Measurements from ENCODE around the gene PPIL6.
"Not testable (repeated sequence)": the region's sequence is repeated elsewhere in the genome, so short reads cannot be mapped to it uniquely, and the experiment has no call there.

The PPIL6 gene

GRCh38 chr6:109393886-109394281 is 46.5 kb downstream of the PPIL6 start:
- no peak for DNase-seq

- DNase-seq: no peak
These were observed 47.1 kb downstream of the PPIL6 start for GRCh38 chr6:109393157-109393885.

- no peak for DNase-seq
These were observed 50.7 kb downstream of the PPIL6 start for GRCh38 chr6:109389650-109390274.

GRCh38 chr6:109388265-109388664 is 52.2 kb downstream of the PPIL6 start:
- no peak for DNase-seq

- no peak for DNase-seq
These were observed 56.9 kb downstream of the PPIL6 start for GRCh38 chr6:109383438-109383940.

- peak; percentile 90 for DNase-seq
These were observed 57.6 kb downstream of the PPIL6 start for GRCh38 chr6:109382576-109383437.

- DNase-seq: peak; percentile 95
These were observed 58.5 kb downstream of the PPIL6 start, which contains the start of gene CD164 for GRCh38 chr6:109381747-109382575. CD164 (minus strand) TSS chr6:109382467; CDS start chr6:109382378, 89 bp downstream.

GRCh38 chr6:109381061-109381746 is 59.2 kb downstream of the PPIL6 start:
- DNase-seq: no peak

- DNase-seq: no peak
These were observed 60.7 kb downstream of the PPIL6 start for GRCh38 chr6:109379711-109380110.

GRCh38 chr6:109377717-109378116 is 62.7 kb downstream of the PPIL6 start:
- DNase-seq: no peak

- DNase-seq: no peak
These were observed 66.0 kb downstream of the PPIL6 start for GRCh38 chr6:109374326-109374892.

GRCh38 chr6:109373762-109374161 is 66.7 kb downstream of the PPIL6 start:
- DNase-seq: no peak

GRCh38 chr6:109373331-109373730 is 67.1 kb downstream of the PPIL6 start:
- DNase-seq: no peak

GRCh38 chr6:109372130-109372529 is 68.3 kb downstream of the PPIL6 start:
- no peak for DNase-seq

GRCh38 chr6:109370792-109371191 is 69.6 kb downstream of the PPIL6 start:
- no peak for DNase-seq

GRCh38 chr6:109370336-109370735 is 70.1 kb downstream of the PPIL6 start:
- DNase-seq: no peak

GRCh38 chr6:109369728-109370127 is 70.7 kb downstream of the PPIL6 start:
- no peak for DNase-seq

GRCh38 chr6:109364382-109365078 is 75.9 kb downstream of the PPIL6 start:
- DNase-seq: not testable (repeated sequence)

GRCh38 chr6:109363753-109364152 is 76.7 kb downstream of the PPIL6 start:
- no peak for DNase-seq

GRCh38 chr6:109362102-109362884 is 78.1 kb downstream of the PPIL6 start:
- DNase-seq: no peak

Measured in NCI-H2171 (cell line).